ENCODE results near the gene GATA3.

DNA sequence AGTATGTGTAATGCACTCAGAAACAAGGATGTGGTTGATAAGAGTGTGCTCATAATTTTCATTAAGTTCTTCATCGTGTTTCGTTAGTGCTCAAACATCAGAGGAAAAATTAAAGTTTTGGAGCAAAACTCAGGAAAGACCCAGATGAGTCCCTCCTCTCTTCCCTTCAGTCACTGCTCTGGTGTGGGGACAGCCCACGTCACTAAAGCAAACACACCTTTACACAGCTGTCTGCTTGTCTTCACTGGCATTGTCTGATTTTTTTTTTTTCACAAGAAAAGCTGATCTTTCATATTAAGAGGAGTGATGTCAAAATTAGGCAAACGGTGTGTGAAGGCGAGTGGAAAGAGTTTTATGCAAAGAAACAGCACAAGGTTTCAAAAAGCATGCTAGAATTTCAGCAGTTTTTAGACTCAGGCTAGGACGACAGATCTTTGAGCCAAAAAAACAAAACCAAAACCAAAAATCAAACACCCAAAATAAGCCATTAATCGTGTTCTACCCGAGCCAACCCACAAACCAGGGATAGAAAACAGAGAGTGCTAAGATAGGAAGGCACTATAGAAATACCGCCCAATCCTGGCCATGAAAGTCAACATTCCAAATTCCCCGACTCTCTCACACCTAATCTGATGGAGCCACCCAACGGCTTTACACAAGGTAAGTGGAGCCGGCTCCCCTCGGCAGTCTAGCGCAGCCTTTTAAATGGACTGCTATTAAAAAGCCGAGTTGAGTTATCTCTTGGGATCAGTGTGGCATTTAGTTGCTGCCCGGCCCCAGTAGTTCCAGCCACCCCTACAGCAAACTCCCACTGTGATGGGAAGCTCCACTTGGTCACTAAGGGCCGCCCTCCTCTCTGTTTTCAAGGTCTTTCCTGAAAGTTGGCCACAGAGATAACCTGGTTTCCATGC, 27.9 kb upstream of the GATA3 start:
- no peak for TF ChIP-seq CTCF (IDR thresholded peaks at IDR 0.05; ENCODE audit: low read length)
- TF ChIP-seq EZH2 (optimal IDR thresholded peaks at IDR 0.05; ENCODE audit: low read depth, low read length) = no peak

Data from MM.1S (cell line).